ENCODE data around the gene VWA3A. TPM values are rescaled to one million over a fixed set of nuclear protein-coding genes. Genes with fewer than 3 reads are reported as not detected.

The VWA3A gene
- total RNA-seq, 1 donor from 2014 or later, result not detected

DNA sequence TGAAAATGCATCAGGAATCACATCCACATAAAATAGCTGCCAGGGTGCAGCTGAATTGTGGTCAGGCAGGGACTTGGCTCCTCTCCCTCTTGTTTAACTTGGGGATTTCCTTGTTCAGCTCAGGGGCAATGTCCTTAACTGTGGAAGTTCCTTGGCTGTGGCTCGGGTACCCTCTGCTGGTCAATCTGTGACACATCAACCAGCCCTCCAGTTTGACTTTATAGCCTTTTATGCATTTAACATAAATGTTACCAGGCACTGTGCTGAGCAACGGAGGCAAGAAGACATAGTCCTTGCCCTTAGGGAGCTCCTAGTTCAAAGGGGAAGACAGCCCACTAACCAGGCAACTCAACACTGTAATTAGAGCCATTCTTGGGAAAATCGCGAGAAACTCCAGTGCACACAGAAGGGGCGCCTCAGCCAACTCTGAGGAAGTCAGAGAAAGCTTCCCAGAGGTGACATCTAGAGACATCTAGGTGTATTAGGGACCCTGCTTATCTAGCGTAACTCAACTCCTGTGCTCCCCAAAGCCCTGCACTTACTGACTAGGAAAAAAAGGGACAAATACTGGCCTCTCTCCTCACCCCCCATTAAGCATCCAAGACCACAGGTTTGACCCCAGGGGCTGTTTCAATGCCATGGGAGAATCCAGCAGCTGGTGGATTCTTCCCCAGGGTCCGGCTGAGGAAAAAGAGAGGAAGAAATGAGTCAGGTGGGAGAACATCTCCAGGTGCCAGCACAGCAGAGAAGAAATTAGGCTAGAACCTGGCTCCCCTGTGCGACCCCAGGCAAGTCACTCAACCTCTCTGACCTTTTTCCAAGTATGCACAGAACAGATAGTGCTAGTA lies 96.5 kb downstream of the VWA3A start:
- H3K27me3 Mint-ChIP-seq, result no peaks in the 10 kb centered on the region
- peak; percentile 90 for DNase-seq
- peak overlapping the region; percentile 99 for H3K27ac Mint-ChIP-seq
- peak overlapping the region; percentile 91 for H3K4me3 Mint-ChIP-seq
- peaks cover 5% of the 10 kb centered on the region for H3K36me3 Mint-ChIP-seq (ENCODE audit: low read depth)
- peaks cover 39% of the 10 kb centered on the region for H3K4me1 Mint-ChIP-seq
- peaks cover 5% of the 10 kb centered on the region for H3K9me3 Mint-ChIP-seq
- intact Hi-C loops (cut with micrococcal nuclease), result loop anchor here (1.0 to 5.0 kb wide), 4 partner anchors 90 to 532 kb away; partner anchors contain the start of gene PDZD9

GRCh38 chr16:22189473-22190080 lies 97.2 kb downstream of the VWA3A start:
- Mint-ChIP-seq H3K4me1 (peaks cover 45% of the 10 kb centered on the region), H3K36me3 (ENCODE audit: low read depth) (peaks cover 8% of the 10 kb centered on the region), H3K4me3 (peak overlapping the region; percentile 91), H3K9me3 (peaks cover 10% of the 10 kb centered on the region), H3K27me3 (no peaks in the 10 kb centered on the region), H3K27ac (peak overlapping the region; percentile 99)
- DNase-seq, result no peak
- intact Hi-C loops (cut with micrococcal nuclease), result loop anchor here (1.0 to 5.0 kb wide), 6 partner anchors 17 to 1449 kb away; partner anchors contain the start of genes EEF2K, METTL9, POLR3E and THUMPD1

GRCh38 chr16:22190081-22190775 lies 97.9 kb downstream of the VWA3A start:
- peaks cover 13% of the 10 kb centered on the region for H3K9me3 Mint-ChIP-seq
- no peaks in the 10 kb centered on the region for H3K27me3 Mint-ChIP-seq
- intact Hi-C loops (cut with micrococcal nuclease), result loop anchor here (1.0 to 2.0 kb wide), 5 partner anchors 16 to 1449 kb away; partner anchors contain the start of genes EEF2K, METTL9, POLR3E and THUMPD1
- H3K4me1 Mint-ChIP-seq, result peaks cover 51% of the 10 kb centered on the region
- peaks cover 11% of the 10 kb centered on the region for H3K36me3 Mint-ChIP-seq (ENCODE audit: low read depth)
- peak overlapping the region; percentile 91 for H3K4me3 Mint-ChIP-seq
- peak overlapping the region; percentile 99 for H3K27ac Mint-ChIP-seq
- peak; percentile 96 for DNase-seq

DNA sequence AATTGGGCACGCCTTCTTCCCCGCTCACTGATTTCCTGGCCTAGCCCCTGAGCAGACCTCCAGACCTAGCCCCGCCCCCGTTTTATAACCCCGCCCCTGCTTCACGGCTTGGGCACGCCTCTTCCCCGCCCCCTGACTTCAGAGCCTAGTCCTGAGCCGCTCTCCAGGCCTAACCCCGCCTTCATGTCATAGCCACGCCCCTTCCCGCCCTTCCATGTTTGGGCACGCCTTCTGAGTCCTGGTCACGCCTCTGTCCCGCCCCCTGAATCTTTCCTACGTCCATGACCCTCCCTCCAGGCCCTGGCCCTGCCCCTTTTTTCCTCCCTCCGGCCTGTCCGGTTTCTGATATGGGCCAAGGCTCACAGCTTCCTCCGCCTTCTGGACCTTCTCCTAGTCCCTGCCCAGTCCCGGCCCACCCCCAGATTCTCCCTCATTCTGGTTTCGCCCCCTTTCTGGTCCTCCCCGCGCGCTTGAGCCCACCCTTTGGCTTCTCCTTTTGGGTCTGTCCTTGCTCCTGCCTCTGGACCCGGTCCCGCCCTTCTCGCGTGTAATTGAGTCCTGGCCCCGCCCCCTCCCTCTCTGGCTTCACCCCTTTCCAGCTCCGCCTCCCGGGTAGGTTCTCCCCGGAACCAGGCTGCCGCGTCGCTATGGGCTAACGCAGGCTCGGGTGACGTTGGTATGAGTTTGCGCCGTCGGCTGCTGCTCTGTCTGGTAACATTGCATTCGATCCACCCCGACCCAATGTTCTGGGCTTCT lies 98.6 kb downstream of the VWA3A start:
- H3K27me3 Mint-ChIP-seq, result peaks cover 3% of the 10 kb centered on the region
- H3K4me1 Mint-ChIP-seq, result peaks cover 56% of the 10 kb centered on the region
- intact Hi-C loops (cut with micrococcal nuclease), result loop anchor here (1.0 to 2.0 kb wide), 5 partner anchors 15 to 1450 kb away; partner anchors contain the start of genes EEF2K, METTL9, POLR3E and THUMPD1
- peaks cover 13% of the 10 kb centered on the region for H3K9me3 Mint-ChIP-seq
- H3K27ac Mint-ChIP-seq, result peak overlapping the region; percentile 99
- peak; percentile 100 for DNase-seq
- peaks cover 14% of the 10 kb centered on the region for H3K36me3 Mint-ChIP-seq (ENCODE audit: low read depth)
- H3K4me3 Mint-ChIP-seq, result peak overlapping the region; percentile 91

DNA sequence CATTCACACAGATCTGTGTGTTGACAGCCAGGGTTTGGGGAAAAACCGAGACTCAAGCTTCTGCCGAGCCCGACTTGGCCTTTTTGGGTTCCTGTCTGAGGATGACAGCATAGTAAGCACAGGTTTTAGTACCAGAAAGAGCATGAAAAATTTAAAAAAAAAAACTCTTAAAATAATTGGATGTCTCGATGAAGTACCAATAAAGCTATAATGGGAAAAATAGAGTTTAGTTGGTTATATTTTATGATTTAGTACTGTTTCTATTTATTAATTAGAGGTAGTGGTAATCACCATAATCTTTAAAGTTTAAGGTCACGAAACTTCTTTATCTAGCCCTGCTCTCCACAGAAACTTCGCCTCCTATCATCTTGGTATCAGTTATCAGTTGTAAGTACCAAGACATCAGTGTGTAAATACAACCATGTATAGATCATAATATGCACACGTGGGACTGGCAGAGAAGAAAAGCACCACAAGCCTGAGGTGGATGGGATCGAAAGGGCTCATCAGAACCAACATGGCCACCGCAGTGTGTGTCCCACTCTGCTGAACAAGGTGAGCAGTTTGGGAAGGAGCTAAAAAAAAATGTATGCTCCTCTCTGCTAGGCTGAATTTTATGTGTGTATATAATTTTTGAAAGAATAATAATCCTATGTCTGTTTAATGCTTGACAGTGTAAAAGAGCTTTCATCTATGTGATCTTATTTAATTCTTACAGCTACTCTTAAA lies 99.4 kb downstream of the VWA3A start:
- H3K4me1 Mint-ChIP-seq, result peaks cover 59% of the 10 kb centered on the region
- H3K9me3 Mint-ChIP-seq, result peaks cover 13% of the 10 kb centered on the region
- intact Hi-C loops (cut with micrococcal nuclease), result loop anchor here (2.0 kb wide), 3 partner anchors 183 to 1451 kb away; partner anchors contain the start of genes CDR2, METTL9 and THUMPD1
- peak overlapping the region; percentile 91 for H3K4me3 Mint-ChIP-seq
- H3K36me3 Mint-ChIP-seq (ENCODE audit: low read depth), result peaks cover 14% of the 10 kb centered on the region
- peak; percentile 84 for DNase-seq
- peaks cover 3% of the 10 kb centered on the region for H3K27me3 Mint-ChIP-seq
- H3K27ac Mint-ChIP-seq, result peak overlapping the region; percentile 99

GRCh38 chr16:22192261-22193062 lies 100.1 kb downstream of the VWA3A start:
- Mint-ChIP-seq H3K4me3 (peak overlapping the region; percentile 91), H3K9me3 (peaks cover 13% of the 10 kb centered on the region), H3K27me3 (peaks cover 3% of the 10 kb centered on the region), H3K36me3 (ENCODE audit: low read depth) (peaks cover 14% of the 10 kb centered on the region), H3K4me1 (peaks cover 61% of the 10 kb centered on the region), H3K27ac (peak overlapping the region; percentile 99)
- DNase-seq, result peak; percentile 96
- intact Hi-C loops (cut with micrococcal nuclease), result loop anchor here (2.0 kb wide), 1 partner anchor 182 kb away; the partner anchor contains the start of gene CDR2

DNA sequence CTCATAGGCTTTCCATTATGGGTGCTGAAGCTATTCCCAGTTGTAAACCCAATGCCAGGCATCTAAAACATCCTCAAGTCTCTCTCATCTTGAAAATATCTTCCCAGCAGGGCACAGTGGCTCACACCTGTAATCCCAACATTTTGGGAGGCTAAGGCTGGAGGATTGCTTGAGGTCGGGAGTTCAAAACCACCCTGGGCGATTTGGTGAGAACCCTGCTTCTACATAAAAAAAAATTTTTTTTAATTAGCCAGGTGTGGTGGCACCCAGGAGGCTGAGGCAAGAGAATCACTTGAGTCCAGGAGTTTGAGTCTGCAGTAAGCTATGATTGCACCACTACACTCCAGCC lies 100.7 kb downstream of the VWA3A start:
- Mint-ChIP-seq H3K9me3 (peaks cover 13% of the 10 kb centered on the region), H3K4me3 (peak overlapping the region; percentile 91), H3K4me1 (peaks cover 61% of the 10 kb centered on the region), H3K27ac (peak overlapping the region; percentile 99), H3K36me3 (ENCODE audit: low read depth) (peaks cover 14% of the 10 kb centered on the region), H3K27me3 (peaks cover 3% of the 10 kb centered on the region)
- no peak for DNase-seq
- intact Hi-C loops (cut with micrococcal nuclease), result loop anchor here (2.0 kb wide), 1 partner anchor 182 kb away; the partner anchor contains the start of gene CDR2

DNA sequence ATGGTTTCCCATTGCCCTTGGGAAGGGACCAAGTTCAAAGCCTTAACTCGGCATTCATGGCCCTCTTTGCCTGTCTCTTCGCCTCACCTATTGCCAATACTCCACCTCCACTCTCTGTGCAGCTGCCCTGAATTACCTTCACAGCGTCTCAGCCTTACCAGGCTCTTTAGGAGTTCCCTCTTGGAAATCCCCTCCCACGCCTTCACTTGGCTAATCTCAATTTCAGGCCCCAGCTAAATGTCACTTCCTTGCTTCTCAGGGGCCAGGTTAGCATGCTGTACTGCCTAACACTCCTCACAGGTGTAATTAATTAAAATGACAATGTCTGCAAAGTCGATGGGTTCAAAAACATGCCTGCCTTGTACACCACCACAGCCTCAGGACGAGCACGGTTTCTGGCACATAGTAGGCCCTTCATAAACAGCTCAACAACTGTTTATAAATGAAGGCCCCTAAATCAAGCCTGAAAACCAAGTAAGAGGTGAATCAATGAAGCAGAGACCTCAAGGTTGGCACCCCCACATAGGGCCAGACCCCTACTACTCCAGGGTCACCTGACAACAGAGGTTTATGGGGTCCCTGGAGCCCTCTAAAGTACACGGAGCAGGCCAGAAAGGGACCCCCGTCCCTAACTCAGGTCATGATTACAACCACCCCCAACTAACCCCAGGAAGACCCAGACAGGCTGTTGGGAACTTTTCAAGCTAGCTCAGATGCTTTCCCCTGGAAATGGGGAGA lies 102.5 kb downstream of the VWA3A start:
- H3K4me1 Mint-ChIP-seq, result peaks cover 53% of the 10 kb centered on the region
- peaks cover 13% of the 10 kb centered on the region for H3K9me3 Mint-ChIP-seq
- peak; percentile 73 for DNase-seq
- H3K4me3 Mint-ChIP-seq, result peak overlapping the region; percentile 85
- intact Hi-C loops (cut with micrococcal nuclease), result loop anchor here (1.0 kb wide), 2 partner anchors 11 to 102 kb away; partner anchors contain the start of genes EEF2K and POLR3E
- H3K36me3 Mint-ChIP-seq (ENCODE audit: low read depth), result peaks cover 14% of the 10 kb centered on the region
- H3K27me3 Mint-ChIP-seq, result peaks cover 3% of the 10 kb centered on the region
- peak overlapping the region; percentile 94 for H3K27ac Mint-ChIP-seq

DNA sequence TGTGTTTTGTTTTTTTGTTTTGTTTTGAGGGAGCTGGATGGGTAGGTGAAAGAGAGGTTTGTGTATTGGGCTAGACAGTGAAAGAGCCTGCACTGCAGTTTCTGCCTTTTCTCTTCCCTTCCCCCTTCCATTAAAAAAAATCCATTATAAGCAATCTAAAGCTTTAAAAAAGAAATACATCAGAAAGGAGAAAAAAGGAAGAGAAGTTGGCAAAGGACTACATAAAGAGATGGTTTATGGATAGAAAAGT lies 103.0 kb downstream of the VWA3A start:
- H3K9me3 Mint-ChIP-seq, result peaks cover 13% of the 10 kb centered on the region
- no peak for DNase-seq
- H3K36me3 Mint-ChIP-seq (ENCODE audit: low read depth), result peaks cover 14% of the 10 kb centered on the region
- intact Hi-C loops (cut with micrococcal nuclease), result loop anchor here (1.0 kb wide), 2 partner anchors 11 to 102 kb away; partner anchors contain the start of genes EEF2K and POLR3E
- H3K4me1 Mint-ChIP-seq, result peaks cover 53% of the 10 kb centered on the region
- H3K27ac Mint-ChIP-seq, result peak overlapping the region; percentile 94
- peaks cover 3% of the 10 kb centered on the region for H3K27me3 Mint-ChIP-seq
- peak overlapping the region; percentile 85 for H3K4me3 Mint-ChIP-seq

DNA sequence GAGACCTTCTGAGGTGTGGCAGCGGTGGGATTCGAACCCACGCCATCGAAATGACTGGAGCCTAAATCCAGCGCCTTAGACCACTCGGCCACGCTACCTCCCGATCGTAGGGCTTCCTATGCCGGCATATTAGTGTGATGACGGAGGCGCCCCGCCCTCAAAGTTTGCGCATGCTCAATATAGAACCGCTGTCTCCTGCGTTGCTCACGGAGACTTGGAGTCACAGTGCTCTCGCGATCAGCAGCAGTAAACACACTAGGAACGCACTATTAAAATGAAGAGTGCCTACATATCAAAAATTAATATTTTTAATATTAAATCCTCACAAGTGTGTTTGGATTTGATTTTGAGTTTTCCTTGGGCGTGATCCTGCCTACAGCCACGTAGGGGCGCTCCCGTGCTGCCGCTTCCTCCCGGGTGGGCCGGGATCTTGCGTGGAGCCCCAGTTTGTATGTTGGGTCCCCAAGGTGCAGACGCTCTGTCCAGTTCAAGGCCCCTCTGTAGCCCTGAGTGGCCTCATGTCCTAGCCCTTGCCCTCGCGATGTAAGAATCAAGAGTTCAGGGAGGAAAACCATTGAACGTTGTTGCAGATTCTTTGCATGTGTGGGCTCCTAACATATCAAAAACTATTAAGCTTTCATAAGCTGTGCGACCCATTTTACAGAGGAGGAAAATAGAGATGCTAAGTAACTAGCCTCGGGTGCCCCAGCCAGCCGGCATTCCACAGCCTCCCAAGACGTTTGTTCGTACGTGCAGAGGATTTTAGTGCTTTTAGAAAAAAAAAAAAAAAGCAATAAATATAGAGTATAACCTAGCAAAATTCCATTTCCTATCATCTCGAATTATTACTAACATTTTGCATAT lies 103.6 kb downstream of the VWA3A start:
- H3K27ac Mint-ChIP-seq, result peak overlapping the region; percentile 94
- intact Hi-C loops (cut with micrococcal nuclease), result loop anchor here (1.0 kb wide), 2 partner anchors 10 to 101 kb away; partner anchors contain the start of genes EEF2K and POLR3E

More for the DNA sequence above, 103.6 kb downstream of the VWA3A start:
- H3K36me3 Mint-ChIP-seq (ENCODE audit: low read depth), result peaks cover 14% of the 10 kb centered on the region
- H3K4me3 Mint-ChIP-seq, result peak overlapping the region; percentile 85
- H3K27me3 Mint-ChIP-seq, result peaks cover 3% of the 10 kb centered on the region
- peaks cover 51% of the 10 kb centered on the region for H3K4me1 Mint-ChIP-seq
- DNase-seq, result peak; percentile 98
- peaks cover 13% of the 10 kb centered on the region for H3K9me3 Mint-ChIP-seq

All from activated CD4-positive, alpha-beta T cell treated with anti-CD3 and anti-CD28 coated beads, Interleukin-2, amount 10 ng/mL, durations not matched to agents 24 days and 14 days (primary cell).